HCT116 (cell line): ENCODE data around the gene CARMIL1. TPM values are rescaled to one million over a fixed set of nuclear protein-coding genes. Genes with fewer than 3 reads are reported as not detected.

Experiments used
- ATAC-seq: fragments of 200-7000 bp; cut with Tn5 transposase; 2 replicates; pipeline ENCODE4 v1.9.1; 2020; ENCODE audit warnings: mild to moderate bottlenecking, moderate library complexity
- BruUV-seq: library from RNA; stranded (reverse); fragments of 400-500 nt; replicated peaks from 2 replicates; lab custom pipeline; 2021; lab: Mats Ljungman, UMichigan
- CTCF ChIA-PET: fragments of 300-600 bp; sonication (Branson Sonifier 250); formaldehyde crosslinking; loops from one replicate; lab custom pipeline; 2021; ENCODE audit warnings: antibody characterized with exemption; lab: Charles Lee
- POLR2A ChIA-PET: fragments of 300-600, 350-600 bp; sonication (Branson Sonifier 250); formaldehyde crosslinking; loops from one replicate; lab custom pipeline; 2021; ENCODE audit warnings: antibody characterized with exemption; lab: Charles Lee
- RAD21 ChIA-PET, 2 experiments: fragments of 300-600 bp; sonication (Branson Sonifier 250); formaldehyde crosslinking; loops; one replicate each; lab custom pipeline; 2023; ENCODE audit warnings: low total read pairs in 2 of 2; ENCODE audit not compliant: uncharacterized antibody in 2 of 2, unreplicated experiment in 2 of 2, low non-redundant PET in 1 of 2; lab: Charles Lee
- DNase-seq: peaks from one replicate; pipeline ENCODE4 v3.0.0-alpha.2; 2010; ENCODE audit warnings: low read depth, low spot score
- H2AFZ ChIP-seq: fragments of 200-600 bp; shearing (Covaris generic), sonication (generic); 2 replicates; pipeline ENCODE4 v1.6.1; 2017; ENCODE audit warnings: low read depth, mixed run types, mixed read lengths, antibody characterized with exemption, low read length; ENCODE audit not compliant: poor library complexity, severe bottlenecking
- H3K27ac ChIP-seq: 2 replicates; pipeline ENCODE4 v1.5.1; 2012; ENCODE audit warnings: low read depth, low read length
- H3K27me3 ChIP-seq: fragments of 200-600 bp; sonication (generic); 2 replicates; pipeline ENCODE4 v1.6.1; 2016; ENCODE audit warnings: mixed run types, low read length, mixed read lengths; ENCODE audit not compliant: insufficient read depth
- H3K36me3 ChIP-seq, 2 experiments: fragments of 200-500 bp in 1 of 2; fragments of 200-600 bp in 1 of 2; sonication (Bioruptor generic) in 1 of 2; sonication (generic) in 1 of 2; 2 replicates each; pipeline versions ENCODE4 v1.5.1 to v1.6.1; 2014 to 2016; ENCODE audit warnings: low read length in 2 of 2, inconsistent platforms in 1 of 2, mixed read lengths in 1 of 2, mixed run types in 1 of 2; ENCODE audit not compliant: insufficient read depth in 2 of 2, control insufficient read depth in 1 of 2
- H3K4me1 ChIP-seq, 2 experiments: fragments of 200-600 bp in 1 of 2; sonication (generic) in 1 of 2; 2 replicates each; pipeline versions ENCODE4 v1.5.1 to v1.6.1; 2012 to 2017; ENCODE audit warnings: low read length in 2 of 2, inconsistent platforms in 1 of 2, mild to moderate bottlenecking in 1 of 2, mixed read lengths in 1 of 2, mixed run types in 1 of 2, moderate library complexity in 1 of 2; ENCODE audit not compliant: insufficient read depth in 2 of 2, control insufficient read depth in 1 of 2
- H3K4me2 ChIP-seq: fragments of 200-600 bp; sonication (generic); 2 replicates; pipeline ENCODE4 v1.6.1; 2017; ENCODE audit warnings: mixed run types, low read length, mixed read lengths
- H3K4me3 ChIP-seq, 2 experiments: fragments of 200-600 bp in 1 of 2; sonication (generic) in 1 of 2; replicated peaks in 1 of 2; 2 replicates each; pipeline ENCODE4 v1.5.1; 2011 to 2016; ENCODE audit warnings: low read length in 2 of 2, control low read depth in 1 of 2, low read depth in 1 of 2, mild to moderate bottlenecking in 1 of 2, mixed read lengths in 1 of 2, mixed run types in 1 of 2
- H3K79me2 ChIP-seq: fragments of 200-600 bp; sonication (generic); 2 replicates; pipeline ENCODE4 v1.6.1; 2017; ENCODE audit warnings: mild to moderate bottlenecking, mixed run types, low read length, moderate library complexity, mixed read lengths; ENCODE audit not compliant: insufficient read depth
- H3K9ac ChIP-seq: fragments of 200-600 bp; sonication (generic); 2 replicates; pipeline ENCODE4 v1.6.1; 2016; ENCODE audit warnings: low read length, mixed read lengths
- H3K9me2 ChIP-seq: fragments of 200-600 bp; sonication (generic), shearing (Covaris generic); 2 replicates; pipeline ENCODE4 v1.6.1; 2017; ENCODE audit warnings: mixed run types, mild to moderate bottlenecking, moderate library complexity; ENCODE audit not compliant: insufficient read depth
- H3K9me3 ChIP-seq, 2 experiments: fragments of 200-500 bp in 1 of 2; fragments of 200-600 bp in 1 of 2; sonication (Bioruptor generic) in 1 of 2; sonication (generic) in 1 of 2; 2 replicates each; pipeline ENCODE4 v1.6.1; 2014 to 2017; ENCODE audit warnings: low read length in 2 of 2, mixed read lengths in 2 of 2, inconsistent platforms in 1 of 2, low read depth in 1 of 2, mild to moderate bottlenecking in 1 of 2, mixed run types in 1 of 2, moderate library complexity in 1 of 2; ENCODE audit not compliant: control insufficient read depth in 1 of 2, insufficient read depth in 1 of 2
- H4K20me1 ChIP-seq: fragments of 200-600 bp; sonication (generic), shearing (Covaris generic); 2 replicates; pipeline ENCODE4 v1.6.1; 2017; ENCODE audit warnings: mixed run types, mild to moderate bottlenecking, moderate library complexity; ENCODE audit not compliant: insufficient read depth
- CEBPB ChIP-seq: IDR thresholded peaks from 2 replicates; pipeline ENCODE4 v1.6.1; 2012; ENCODE audit warnings: low read depth
- CTCF ChIP-seq, 3 experiments: fragments of 200-600 bp in 1 of 3; sonication (generic) in 1 of 3; IDR thresholded peaks in 2 of 3; conservative IDR thresholded peaks in 1 of 3; 2 replicates each; pipeline ENCODE4 v1.5.1; 2012 to 2017; ENCODE audit warnings: low read depth in 2 of 3, low read length in 2 of 3, antibody characterized with exemption in 1 of 3, borderline replicate concordance in 1 of 3, control low read depth in 1 of 3, mild to moderate bottlenecking in 1 of 3, mixed read lengths in 1 of 3, mixed run types in 1 of 3, moderate library complexity in 1 of 3; ENCODE audit not compliant: insufficient read depth in 1 of 3
- EGR1 ChIP-seq: IDR thresholded peaks from 2 replicates; pipeline ENCODE4 v1.6.1; 2012; ENCODE audit warnings: low read depth
- ELF1 ChIP-seq: IDR thresholded peaks from 2 replicates; pipeline ENCODE4 v1.6.1; 2012; ENCODE audit warnings: low read depth, borderline replicate concordance
- MAX ChIP-seq: IDR thresholded peaks from 2 replicates; pipeline ENCODE4 v1.6.1; 2012
- POLR2A ChIP-seq: IDR thresholded peaks from 2 replicates; pipeline ENCODE4 v1.7.0; 2011; ENCODE audit warnings: borderline replicate concordance; ENCODE audit not compliant: insufficient read depth, insufficient read length; ENCODE audit errors: extremely low read depth
- SIN3A ChIP-seq: IDR thresholded peaks from 2 replicates; pipeline ENCODE4 v1.6.1; 2012; ENCODE audit warnings: low read depth
- TCF7L2 ChIP-seq: IDR thresholded peaks from 2 replicates; pipeline ENCODE4 v1.7.0; 2011; ENCODE audit warnings: borderline replicate concordance, inconsistent platforms; ENCODE audit not compliant: insufficient read depth, insufficient read length; ENCODE audit errors: extremely low read depth
- ZFX ChIP-seq: fragments of 450-650 bp; IDR thresholded peaks from 2 replicates; pipeline ENCODE4 v1.6.1; 2017
- ZNF274 ChIP-seq: fragments of 200-500 bp; sonication (Bioruptor generic); IDR thresholded peaks from 2 replicates; pipeline ENCODE4 v1.6.1; 2014; ENCODE audit warnings: mild to moderate bottlenecking, low read depth, low read length, inconsistent platforms
- intact Hi-C: fragments of 100-400 bp; cut with micrococcal nuclease; formaldehyde crosslinking; loops from 2 replicates; pipeline ENCODE4 v1.10.0; 2022
- total RNA-seq: library from RNA; stranded (reverse); gene quantifications from one replicate; pipeline ENCODE4 v1.2.1, GENCODE V29; 2021; ENCODE audit not compliant: unreplicated experiment

CARMIL1 gene
- total RNA-seq, 1 experiment from 2014 or later, result 21.7 TPM

- CTCF ChIA-PET, result no interaction called here
- intact Hi-C loops, result no loop called here
These were observed 152.8 kb downstream of the CARMIL1 start for GRCh38 chr6:25431975-25432307.

GRCh38 chr6:25434921-25435320 lies 155.7 kb downstream of the CARMIL1 start:
- H3K9me3 ChIP-seq, result no peaks in the 10 kb centered on the region
- no peak overlapping the region for H2AFZ ChIP-seq
- CTCF ChIA-PET, result interaction anchor here (1.5 kb wide), 1 partner anchor 55 kb away, joined by 3 read pairs; no protein-coding TSS in a partner anchor
- H3K27me3 ChIP-seq, result no peaks in the 10 kb centered on the region
- H3K4me3 ChIP-seq, result no peak overlapping the region
- H4K20me1 ChIP-seq, result no peaks in the 10 kb centered on the region
- POLR2A ChIA-PET, result no interaction called here
- RAD21 ChIA-PET, result no interaction called here
- H3K4me2 ChIP-seq, result no peak overlapping the region
- H3K4me1 ChIP-seq, result no peaks in the 10 kb centered on the region
- H3K79me2 ChIP-seq, result no peaks in the 10 kb centered on the region
- no peak for ATAC-seq
- no peak for DNase-seq
- H3K36me3 ChIP-seq, result no peaks in the 10 kb centered on the region
- no peaks in the 10 kb centered on the region for H3K9me2 ChIP-seq
- H3K9ac ChIP-seq, result no peak overlapping the region
- TF ChIP-seq EGR1 (no peak), ELF1 (no peak), CTCF (IDR thresholded peaks at IDR 0.05 in 2 of 3, conservative IDR thresholded peaks at IDR 0.05 in 1 of 3; ENCODE audit: borderline replicate concordance in 1 of 3, insufficient read depth in 1 of 3, low read depth in 2 of 3, low read length in 2 of 3) (no peak), ZFX (no peak), MAX (no peak), TCF7L2 (no peak), ZNF274 (no peak), CEBPB (no peak)
- BruUV-seq, result no TSS peak
- intact Hi-C loops, result no loop called here
- no peak overlapping the region for H3K27ac ChIP-seq

More at GRCh38 chr6:25431975-25432307, 152.8 kb downstream of the CARMIL1 start:
- H3K27ac ChIP-seq, result no peak overlapping the region
- no peak overlapping the region for H3K9ac ChIP-seq
- TF ChIP-seq POLR2A, result no peak
- no peak for TF ChIP-seq SIN3A
- TF ChIP-seq MAX, result no peak
- TF ChIP-seq EGR1, result no peak
- no peaks in the 10 kb centered on the region for H3K79me2 ChIP-seq
- ATAC-seq, result no peak
- H3K9me3 ChIP-seq, result no peaks in the 10 kb centered on the region
- no peaks in the 10 kb centered on the region for H4K20me1 ChIP-seq
- H3K4me1 ChIP-seq, result no peaks in the 10 kb centered on the region
- no peaks in the 10 kb centered on the region for H3K9me2 ChIP-seq
- H3K36me3 ChIP-seq, result no peaks in the 10 kb centered on the region
- POLR2A ChIA-PET, result no interaction called here
- H3K4me2 ChIP-seq, result no peak overlapping the region
- H2AFZ ChIP-seq, result no peak overlapping the region
- DNase-seq, result no peak
- no peaks in the 10 kb centered on the region for H3K27me3 ChIP-seq
- RAD21 ChIA-PET, result no interaction called here
- H3K4me3 ChIP-seq, result no peak overlapping the region
- no TSS peak for BruUV-seq
